IMR-90 (cell line): Measurements from ENCODE around the gene ATP2C2. TPM values are rescaled to one million over a fixed set of nuclear protein-coding genes. Genes with fewer than 3 reads are reported as not detected.

ENCODE experiments used
- ATAC-seq: fragments of 200-7000 bp; cut with Tn5 transposase; 2 replicates; pipeline ENCODE4 v1.9.1; 2020; ENCODE audit warnings: low read depth, mild to moderate bottlenecking, moderate library complexity
- BruUV-seq: library from RNA; stranded (reverse); fragments of 400-500 nt; replicated peaks from 2 replicates; lab custom pipeline; 2021; lab: Mats Ljungman, UMichigan
- CTCF ChIA-PET: fragments of 300-600 bp; formaldehyde crosslinking; extraction: SDS; loops from one replicate; lab custom pipeline; 2021; ENCODE audit warnings: antibody characterized with exemption; lab: Yijun Ruan, JAX
- POLR2A ChIA-PET: fragments of 300-600 bp; sonication (Branson Sonifier 250); formaldehyde crosslinking; loops from one replicate; lab custom pipeline; 2022; ENCODE audit warnings: antibody characterized with exemption; ENCODE audit not compliant: unreplicated experiment; lab: Charles Lee
- DNase-seq: peaks from one replicate; pipeline ENCODE4 v3.0.0; 2013
- H2AFZ ChIP-seq: replicated peaks from 2 replicates; pipeline ENCODE3; 2013; ENCODE audit warnings: low read length, mild to moderate bottlenecking; ENCODE audit not compliant: poor library complexity
- H2AK5ac ChIP-seq: 2 replicates; pipeline ENCODE4 v1.6.1; 2013; ENCODE audit warnings: low read depth, low read length, inconsistent platforms
- H2AK9ac ChIP-seq: replicated peaks from 2 replicates; pipeline ENCODE3; 2013; ENCODE audit warnings: mild to moderate bottlenecking, low read depth, low read length, moderate library complexity; ENCODE audit not compliant: poor library complexity
- H2BK120ac ChIP-seq: 2 replicates; pipeline ENCODE4 v1.6.1; 2013; ENCODE audit warnings: low read depth, low read length, inconsistent platforms
- H2BK15ac ChIP-seq: 3 replicates; pipeline ENCODE4 v1.6.1; 2013; ENCODE audit warnings: low read depth, low read length, inconsistent platforms
- H2BK20ac ChIP-seq: 2 replicates; pipeline ENCODE4 v1.6.1; 2013; ENCODE audit warnings: low read depth, mild to moderate bottlenecking, inconsistent platforms, low read length, moderate library complexity
- H2BK5ac ChIP-seq: 2 replicates; pipeline ENCODE4 v1.6.1; 2013; ENCODE audit warnings: mild to moderate bottlenecking, low read depth, low read length, inconsistent platforms; ENCODE audit not compliant: poor library complexity, severe bottlenecking
- H3K14ac ChIP-seq: replicated peaks from 2 replicates; pipeline ENCODE4 v1.6.1; 2013; ENCODE audit warnings: low read depth, low read length, inconsistent platforms
- H3K18ac ChIP-seq: 2 replicates; pipeline ENCODE4 v1.6.1; 2013; ENCODE audit warnings: low read depth, low read length, control low read depth
- H3K23ac ChIP-seq: 2 replicates; pipeline ENCODE4 v1.6.1; 2013; ENCODE audit warnings: low read depth, low read length, inconsistent platforms
- H3K27ac ChIP-seq: 2 replicates; pipeline ENCODE4 v1.5.1; 2013; ENCODE audit warnings: mild to moderate bottlenecking, control low read depth, low read length; ENCODE audit not compliant: insufficient read depth
- H3K27me3 ChIP-seq: 2 replicates; pipeline ENCODE4 v1.6.1; 2013; ENCODE audit warnings: low read length; ENCODE audit not compliant: control insufficient read depth, insufficient read depth
- H3K36me3 ChIP-seq: 2 replicates; pipeline ENCODE4 v1.6.1; 2013; ENCODE audit warnings: low read length, mixed read lengths; ENCODE audit not compliant: control insufficient read depth, insufficient read depth
- H3K4ac ChIP-seq: 2 replicates; pipeline ENCODE4 v1.6.1; 2013; ENCODE audit warnings: low read depth, low read length, inconsistent platforms
- H3K4me1 ChIP-seq: 2 replicates; pipeline ENCODE4 v1.6.1; 2013; ENCODE audit warnings: low read length, mixed read lengths; ENCODE audit not compliant: control insufficient read depth, insufficient read depth
- H3K4me2 ChIP-seq: 2 replicates; pipeline ENCODE4 v1.6.1; 2013; ENCODE audit warnings: low read depth, mild to moderate bottlenecking, control low read depth, low read length, moderate library complexity
- H3K4me3 ChIP-seq: 2 replicates; pipeline ENCODE4 v1.5.1; 2013; ENCODE audit warnings: low read depth, mild to moderate bottlenecking, control low read depth, low read length, moderate library complexity; ENCODE audit not compliant: insufficient read depth
- H3K56ac ChIP-seq: 2 replicates; pipeline ENCODE4 v1.6.1; 2013; ENCODE audit warnings: low read length, inconsistent platforms; ENCODE audit not compliant: insufficient read depth; ENCODE audit errors: extremely low read depth
- H3K79me1 ChIP-seq, 2 experiments: 2 replicates each; pipeline ENCODE4 v1.6.1; 2013; ENCODE audit warnings: low read length in 2 of 2, inconsistent platforms in 1 of 2, low read depth in 1 of 2
- H3K9ac ChIP-seq: 2 replicates; pipeline ENCODE4 v1.6.1; 2013; ENCODE audit warnings: low read depth, low read length, control low read depth
- H3K9me1 ChIP-seq: 2 replicates; pipeline ENCODE4 v1.6.1; 2013; ENCODE audit warnings: low read length, inconsistent platforms; ENCODE audit not compliant: insufficient read depth
- H3K9me3 ChIP-seq: 2 replicates; pipeline ENCODE4 v1.6.1; 2013; ENCODE audit warnings: low read length; ENCODE audit not compliant: control insufficient read depth, insufficient read depth
- H4K20me1 ChIP-seq: 2 replicates; pipeline ENCODE4 v1.6.1; 2013; ENCODE audit warnings: low read length, inconsistent platforms; ENCODE audit not compliant: insufficient read depth
- H4K5ac ChIP-seq: 2 replicates; pipeline ENCODE4 v1.6.1; 2013; ENCODE audit warnings: mild to moderate bottlenecking, low read depth, low read length, control low read depth
- H4K8ac ChIP-seq, 2 experiments: 2 replicates each; pipeline ENCODE4 v1.6.1; 2013; ENCODE audit warnings: low read depth in 2 of 2, low read length in 2 of 2, control low read depth in 1 of 2, inconsistent platforms in 1 of 2
- H4K91ac ChIP-seq: 2 replicates; pipeline ENCODE4 v1.6.1; 2013; ENCODE audit warnings: low read depth, low read length, inconsistent platforms; ENCODE audit not compliant: insufficient read depth
- CHD1 ChIP-seq: IDR thresholded peaks from 2 replicates; pipeline ENCODE4 v1.6.1; 2012; ENCODE audit warnings: low read depth, low read length, improper control_type of control experiment
- CTCF ChIP-seq: conservative IDR thresholded peaks from 2 replicates; pipeline ENCODE4 v1.5.1; 2012; ENCODE audit warnings: mild to moderate bottlenecking, low read depth, low read length, improper control_type of control experiment
- ELK1 ChIP-seq: fragments of 150-350 bp; IDR thresholded peaks from 2 replicates; pipeline ENCODE4 v1.6.1; 2016; ENCODE audit warnings: low read depth, mild to moderate bottlenecking, low read length, moderate library complexity, borderline replicate concordance
- FOS ChIP-seq: fragments of 150-350 bp; IDR thresholded peaks from 2 replicates; pipeline ENCODE4 v1.6.1; 2016; ENCODE audit warnings: low read depth, low read length
- NFE2L2 ChIP-seq: fragments of 150-350 bp; IDR thresholded peaks from 2 replicates; pipeline ENCODE4 v1.6.1; 2016; ENCODE audit warnings: low read depth, mild to moderate bottlenecking, low read length
- RAD21 ChIP-seq: IDR thresholded peaks from 2 replicates; pipeline ENCODE4 v1.6.1; 2012; ENCODE audit warnings: low read length, improper control_type of control experiment
- RCOR1 ChIP-seq: IDR thresholded peaks from 2 replicates; pipeline ENCODE4 v1.6.1; 2012; ENCODE audit warnings: mild to moderate bottlenecking, low read length, improper control_type of control experiment; ENCODE audit not compliant: insufficient replicate concordance
- USF2 ChIP-seq: fragments of 150-350 bp; IDR thresholded peaks from 2 replicates; pipeline ENCODE4 v1.6.1; 2017; ENCODE audit warnings: mild to moderate bottlenecking, antibody characterized with exemption, low read length, low read depth
- WGBS, 2 experiments: methylation state at CpG; one replicate each; pipeline versions ENCODE4 v1.1.5 to v1.1.7; 2013; ENCODE audit warnings: missing lambda C conversion rate in 2 of 2; ENCODE audit not compliant: insufficient read length in 1 of 2; ENCODE audit errors: extremely low coverage in 2 of 2; 5-methylcytosine and 5-hydroxymethylcytosine counted together
- dilution Hi-C: fragments of 300-500 bp; cut with HindIII; formaldehyde crosslinking; loops from one replicate; pipeline ENCODE4 v1.14.3; 2018; ENCODE audit warnings: low sequenced_read_pairs; ENCODE audit not compliant: unreplicated experiment
- in situ Hi-C: fragments of 300-500 bp; cut with MboI; formaldehyde crosslinking; loops from 3 replicates; pipeline ENCODE4 v1.14.3; 2019; ENCODE audit warnings: low sequenced_read_pairs, inconsistent platforms, mixed read lengths
- intact Hi-C: fragments of 100-400 bp; cut with micrococcal nuclease; formaldehyde crosslinking; loops from 2 replicates; pipeline ENCODE4 v1.10.0; 2022
- polyA plus RNA-seq, 3 experiments: library from polyadenylated mRNA; depleted of rRNA; stranded (reverse); fragments of >200 nt; gene quantifications; 2 replicates each; pipeline ENCODE4 v1.2.3, GENCODE V29; 2012; ENCODE audit warnings: low replicate concordance in 1 of 3
- total RNA-seq: library from RNA; depleted of rRNA; stranded (reverse); fragments of >200 nt; gene quantifications from 2 replicates; pipeline ENCODE4 v1.2.3, GENCODE V29; 2012

The ATP2C2 gene
- total and polyA plus RNA-seq, 2 of the 4 experiments (the other 2 are of a cell fraction), result not detected

- no peak for TF ChIP-seq ELK1
These were observed 81.1 kb downstream of the ATP2C2 start (continued) for GRCh38 chr16:84449156-84450140.

- Histone ChIP-seq H2AK5ac (no peak overlapping the region), H3K4me2 (no peak overlapping the region), H2AFZ (peak overlapping the region; percentile 35), H4K5ac (no peak overlapping the region), H2AK9ac (peak overlapping the region; percentile 75), H3K23ac (no peak overlapping the region), H3K18ac (no peak overlapping the region), H3K36me3 (no peaks in the 10 kb centered on the region), H4K91ac (no peak overlapping the region), H3K4ac (no peak overlapping the region), H4K20me1 (peaks cover 2% of the 10 kb centered on the region; the same call in 1 of the 2 replicates), H3K27ac (no peak overlapping the region), H3K9me1 (peaks cover 12% of the 10 kb centered on the region), H3K14ac (no peak overlapping the region), H3K9me3 (no peaks in the 10 kb centered on the region), H2BK120ac (no peak overlapping the region), H2BK15ac (no peak overlapping the region), H2BK20ac (no peak overlapping the region), H3K9ac (no peak overlapping the region), H3K56ac (no peak overlapping the region), H3K79me1 (no peaks in the 10 kb centered on the region), H4K8ac (no peak overlapping the region), H3K4me1 (no peaks in the 10 kb centered on the region), H3K27me3 (no peaks in the 10 kb centered on the region), H3K4me3 (no peak overlapping the region), H2BK5ac (no peak overlapping the region)
- intact Hi-C loops (no loop called here), dilution Hi-C loops (no loop called here), in situ Hi-C loops (no loop called here)
- ChIA-PET POLR2A (no interaction called here), CTCF (no interaction called here)
- whole genome bisulfite sequencing, 2 experiments, result no CpG with 5 or more reads among the region's 11 CpGs
- BruUV-seq, result no TSS peak
- DNase-seq (no peak), ATAC-seq (no peak)
- no peak for TF ChIP-seq FOS
- no peak for TF ChIP-seq ELK1
- TF ChIP-seq RCOR1, result no peak
- TF ChIP-seq RAD21, result no peak
- TF ChIP-seq CHD1, result no peak
- TF ChIP-seq CTCF, result no peak
- no peak for TF ChIP-seq USF2
- no peak for TF ChIP-seq NFE2L2
These were observed 82.0 kb downstream of the ATP2C2 start for GRCh38 chr16:84450176-84450865.
